Ishikawa (cell line): ENCODE data around the gene PRDM16.

Experiments
- CEBPB ChIP-seq: IDR thresholded peaks from 2 replicates; pipeline ENCODE4 v1.6.1; 2012
- CREB1 ChIP-seq: IDR thresholded peaks from 2 replicates; pipeline ENCODE4 v1.6.1; 2012; ENCODE audit warnings: low read depth
- EGR1 ChIP-seq: IDR thresholded peaks from 2 replicates; pipeline ENCODE4 v1.6.1; 2012
- EP300 ChIP-seq: IDR thresholded peaks from 2 replicates; pipeline ENCODE4 v1.6.1; 2012; ENCODE audit warnings: borderline replicate concordance
- FOXM1 ChIP-seq: IDR thresholded peaks from 2 replicates; pipeline ENCODE4 v1.6.1; 2012; ENCODE audit warnings: low read depth, borderline replicate concordance
- MAX ChIP-seq: IDR thresholded peaks from 2 replicates; pipeline ENCODE4 v1.6.1; 2012
- NFIC ChIP-seq: IDR thresholded peaks from 2 replicates; pipeline ENCODE4 v1.6.1; 2012
- RAD21 ChIP-seq: IDR thresholded peaks from 2 replicates; pipeline ENCODE4 v1.6.1; 2012; ENCODE audit warnings: low read depth
- REST ChIP-seq: IDR thresholded peaks from 2 replicates; pipeline ENCODE4 v1.6.1; 2012; ENCODE audit warnings: low read depth, mild to moderate bottlenecking
- TAF1 ChIP-seq: IDR thresholded peaks from 2 replicates; pipeline ENCODE4 v1.6.1; 2012; ENCODE audit warnings: low read depth, mild to moderate bottlenecking
- TCF12 ChIP-seq: IDR thresholded peaks from 2 replicates; pipeline ENCODE4 v1.6.1; 2012; ENCODE audit warnings: low read depth
- TEAD4 ChIP-seq: IDR thresholded peaks from 2 replicates; pipeline ENCODE4 v1.6.1; 2012
- YY1 ChIP-seq: IDR thresholded peaks from 2 replicates; pipeline ENCODE4 v1.6.1; 2012; ENCODE audit warnings: low read depth
- ZBTB7A ChIP-seq: IDR thresholded peaks from 2 replicates; pipeline ENCODE4 v1.6.1; 2012; ENCODE audit warnings: low read depth
- TF ChIP-seq, protein P1 (sequence below): IDR thresholded peaks from 2 replicates; pipeline ENCODE4 v1.6.1; 2012

The PRDM16 gene

DNA sequence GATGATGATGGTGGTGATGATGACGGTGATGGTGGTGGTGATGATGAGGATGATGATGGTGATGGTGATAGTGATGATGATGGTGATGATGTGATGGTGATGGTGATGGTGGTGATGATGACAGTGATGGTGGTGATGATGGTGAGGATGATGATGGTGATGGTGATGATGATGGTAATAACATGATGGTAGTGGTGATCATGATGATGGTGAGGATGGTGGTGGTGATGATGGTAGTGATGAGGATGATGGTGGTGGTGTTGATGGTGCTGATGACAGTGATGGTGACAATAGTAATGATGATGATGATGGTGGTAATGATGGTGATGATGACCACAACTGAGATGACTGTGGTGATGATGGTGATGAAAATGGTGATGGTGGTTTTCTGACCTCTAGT lies 42.9 kb upstream of the PRDM16 start:
- TF ChIP-seq TCF12 = no peak
- TF ChIP-seq REST = no peak
- TF ChIP-seq RAD21 = no peak
- TF ChIP-seq MAX = no peak
- no peak for TF ChIP-seq TAF1
- no peak for TF ChIP-seq EP300
- no peak for TF ChIP-seq ZBTB7A
- no peak for TF ChIP-seq FOXM1
- TF ChIP-seq CREB1 = no peak
- no peak for TF ChIP-seq EGR1
- no peak for TF ChIP-seq CEBPB
- no peak for TF ChIP-seq NFIC
- TF ChIP-seq TEAD4 = no peak
- TF ChIP-seq YY1 = no peak

- TF ChIP-seq RAD21 = no peak
- no peak for TF ChIP-seq FOXM1
- no peak for TF ChIP-seq EP300
- TF ChIP-seq TCF12 = no peak
- no peak for TF ChIP-seq YY1
- TF ChIP-seq NFIC = no peak
- TF ChIP-seq MAX = no peak
- no peak for TF ChIP-seq ZBTB7A
- no peak for TF ChIP-seq REST
Observed at GRCh38 chr1:3026581-3027391, 42.2 kb upstream of the PRDM16 start.

- TF ChIP-seq TCF12 (no peak), YY1 (no peak), NFIC (no peak), CEBPB (no peak), CREB1 (no peak), EP300 (no peak), RAD21 (no peak), TAF1 (no peak), TEAD4 (no peak), ZBTB7A (no peak), MAX (no peak), REST (no peak), EGR1 (no peak), FOXM1 (no peak)
- TF ChIP-seq, protein P1, sequence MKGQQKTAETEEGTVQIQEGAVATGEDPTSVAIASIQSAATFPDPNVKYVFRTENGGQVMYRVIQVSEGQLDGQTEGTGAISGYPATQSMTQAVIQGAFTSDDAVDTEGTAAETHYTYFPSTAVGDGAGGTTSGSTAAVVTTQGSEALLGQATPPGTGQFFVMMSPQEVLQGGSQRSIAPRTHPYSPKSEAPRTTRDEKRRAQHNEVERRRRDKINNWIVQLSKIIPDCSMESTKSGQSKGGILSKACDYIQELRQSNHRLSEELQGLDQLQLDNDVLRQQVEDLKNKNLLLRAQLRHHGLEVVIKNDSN = no peak
Observed at GRCh38 chr1:3027611-3028371, 41.2 kb upstream of the PRDM16 start.
